Renal pelvis (tissue), 12 donors: ENCODE measurements around the gene NOA1. TPM values are rescaled to one million over a fixed set of nuclear protein-coding genes. Genes with fewer than 3 reads are reported as not detected.

Source experiments
- DNase-seq: peaks from one replicate; pipeline ENCODE4 v3.0.0-alpha.2; 2013
- long read RNA-seq, 16 experiments: transcript quantifications; one replicate each; lab custom pipeline, GENCODE V29; 2026
- polyA plus RNA-seq, 3 donors: library from polyadenylated mRNA; unstranded; fragments of 120-200 nt; gene quantifications; one replicate each; pipeline ENCODE4 v1.2.1, GENCODE V29; 2013; ENCODE audit not compliant: insufficient read length in 3 of 3

Gene NOA1
- polyA plus RNA-seq = 10 to 100 TPM; 21.8 to 23.5 (median 22.7) TPM
- long read RNA-seq, donor 1, transcript NOA1-201 (7 exons, 3,415 nt) = major isoform, 33 of 33 reads
- long read RNA-seq, donor 1, partial matches to known transcripts = 0 of 33 reads
- long read RNA-seq, donor 1, other reads (novel, unspliced or antisense) = 0 of 33 reads
- long read RNA-seq, donor 2, transcript NOA1-201 (7 exons, 3,415 nt) = major isoform, 25 of 25 reads
- long read RNA-seq, donor 2, partial matches to known transcripts = 0 of 25 reads
- long read RNA-seq, donor 2, other reads (novel, unspliced or antisense) = 0 of 25 reads
- long read RNA-seq, donor 3, transcript NOA1-201 (7 exons, 3,415 nt) = major isoform, 13 of 109 reads
- long read RNA-seq, donor 3, partial matches to known transcripts = 96 of 109 reads
- long read RNA-seq, donor 3, other reads (novel, unspliced or antisense) = 0 of 109 reads
- long read RNA-seq, donor 4, transcript NOA1-201 (7 exons, 3,415 nt) = major isoform, 21 of 132 reads
- long read RNA-seq, donor 4, partial matches to known transcripts = 111 of 132 reads
- long read RNA-seq, donor 4, other reads (novel, unspliced or antisense) = 0 of 132 reads
- long read RNA-seq, donor 5, transcript NOA1-201 (7 exons, 3,415 nt) = major isoform, 8 of 8 reads
- long read RNA-seq, donor 5, partial matches to known transcripts = 0 of 8 reads
- long read RNA-seq, donor 5, other reads (novel, unspliced or antisense) = 0 of 8 reads
- long read RNA-seq, donor 6, transcript NOA1-201 (7 exons, 3,415 nt) = major isoform, 31 of 31 reads
- long read RNA-seq, donor 6, partial matches to known transcripts = 0 of 31 reads
- long read RNA-seq, donor 6, other reads (novel, unspliced or antisense) = 0 of 31 reads
- long read RNA-seq, donor 7, transcript NOA1-201 (7 exons, 3,415 nt) = major isoform, 22 of 22 reads
- long read RNA-seq, donor 7, partial matches to known transcripts = 0 of 22 reads
- long read RNA-seq, donor 7, other reads (novel, unspliced or antisense) = 0 of 22 reads
- long read RNA-seq, donor 8, transcript NOA1-201 (7 exons, 3,415 nt) = major isoform, 8 of 48 reads
- long read RNA-seq, donor 8, partial matches to known transcripts = 40 of 48 reads
- long read RNA-seq, donor 8, other reads (novel, unspliced or antisense) = 0 of 48 reads
- long read RNA-seq, donor 9, transcript NOA1-201 (7 exons, 3,415 nt) = major isoform, 38 of 208 reads
- long read RNA-seq, donor 9, partial matches to known transcripts = 161 of 208 reads
- long read RNA-seq, donor 9, other reads (novel, unspliced or antisense) = 9 of 208 reads
- long read RNA-seq, donor 10, transcript NOA1-201 (7 exons, 3,415 nt) = major isoform, 24 of 31 reads
- long read RNA-seq, donor 10, partial matches to known transcripts = 7 of 31 reads
- long read RNA-seq, donor 10, other reads (novel, unspliced or antisense) = 0 of 31 reads
- long read RNA-seq, donor 11, transcript NOA1-201 (7 exons, 3,415 nt) = major isoform, 16 of 188 reads
- long read RNA-seq, donor 11, partial matches to known transcripts = 163 of 188 reads
- long read RNA-seq, donor 11, other reads (novel, unspliced or antisense) = 9 of 188 reads
- long read RNA-seq, donor 12, transcript NOA1-201 (7 exons, 3,415 nt) = major isoform, 25 of 36 reads
- long read RNA-seq, donor 12, partial matches to known transcripts = 11 of 36 reads
- long read RNA-seq, donor 12, other reads (novel, unspliced or antisense) = 0 of 36 reads
- long read RNA-seq, donor 13, transcript NOA1-201 (7 exons, 3,415 nt) = major isoform, 7 of 7 reads
- long read RNA-seq, donor 13, partial matches to known transcripts = 0 of 7 reads
- long read RNA-seq, donor 13, other reads (novel, unspliced or antisense) = 0 of 7 reads
- long read RNA-seq, donor 14, transcript NOA1-201 (7 exons, 3,415 nt) = major isoform, 26 of 41 reads
- long read RNA-seq, donor 14, partial matches to known transcripts = 15 of 41 reads
- long read RNA-seq, donor 14, other reads (novel, unspliced or antisense) = 0 of 41 reads
- long read RNA-seq, donor 15, transcript NOA1-201 (7 exons, 3,415 nt) = major isoform, 36 of 221 reads
- long read RNA-seq, donor 15, partial matches to known transcripts = 185 of 221 reads
- long read RNA-seq, donor 15, other reads (novel, unspliced or antisense) = 0 of 221 reads
- long read RNA-seq, donor 16, transcript NOA1-201 (7 exons, 3,415 nt) = major isoform, 21 of 21 reads
- long read RNA-seq, donor 16, partial matches to known transcripts = 0 of 21 reads
- long read RNA-seq, donor 16, other reads (novel, unspliced or antisense) = 0 of 21 reads

- peak; percentile 99 for DNase-seq
These were observed at the start of gene NOA1 for GRCh38 chr4:56977321-56978012. Gene NOA1 (minus strand): TSS chr4:56977606. CDS start chr4:56977585, 21 bp downstream.

- DNase-seq = no peak
These were observed 45.7 kb upstream of the NOA1 start for GRCh38 chr4:57023104-57023503.

DNA sequence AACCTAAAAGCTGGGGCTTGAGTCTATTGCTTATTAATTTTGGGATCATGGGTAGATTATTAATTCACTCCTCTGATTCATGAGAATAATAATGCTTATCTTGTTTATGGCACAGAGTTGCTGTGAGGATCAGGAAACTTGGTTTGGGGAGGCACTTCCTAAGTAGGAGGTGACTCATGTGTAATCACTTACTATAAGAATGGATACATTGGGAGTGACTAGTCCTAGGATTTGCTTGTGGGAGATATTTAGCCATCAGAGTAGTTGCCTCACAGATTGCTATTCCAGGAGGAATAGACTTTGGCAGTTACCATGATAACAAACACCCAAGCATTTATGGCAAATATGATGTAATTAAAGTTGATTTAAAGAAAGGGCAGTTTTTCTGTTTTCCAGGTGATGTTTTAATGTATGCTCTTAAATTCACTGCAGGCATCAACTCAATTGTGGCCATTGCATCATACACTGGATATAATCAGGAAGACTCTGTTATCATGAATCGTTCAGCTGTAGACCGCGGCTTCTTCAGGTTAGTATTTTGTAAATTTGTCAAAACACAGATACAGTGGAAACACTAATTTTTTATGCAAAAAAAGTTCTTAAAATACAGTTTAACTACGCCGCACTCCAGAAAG, 43.2 kb upstream of the NOA1 start:
- no peak for DNase-seq

DNA sequence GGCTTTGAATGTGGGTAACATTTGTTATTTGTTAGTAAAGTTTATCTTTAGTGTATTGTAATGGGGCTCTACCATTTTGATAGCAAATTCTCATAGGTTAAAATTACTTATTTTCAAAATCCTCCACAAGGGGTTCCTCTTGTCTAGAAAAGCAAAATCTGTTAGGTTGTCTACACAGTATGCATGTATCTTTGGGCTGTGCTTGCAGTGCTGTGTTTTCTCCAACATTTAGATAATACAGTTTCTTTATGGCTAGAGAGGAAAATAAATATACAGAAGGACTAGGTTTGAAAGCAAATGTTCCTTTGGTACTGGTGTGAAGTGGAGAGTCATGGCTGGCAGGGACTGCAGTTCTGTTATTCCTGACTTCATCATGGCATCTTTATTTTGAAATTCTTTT, 41.6 kb upstream of the NOA1 start:
- DNase-seq = no peak

DNA sequence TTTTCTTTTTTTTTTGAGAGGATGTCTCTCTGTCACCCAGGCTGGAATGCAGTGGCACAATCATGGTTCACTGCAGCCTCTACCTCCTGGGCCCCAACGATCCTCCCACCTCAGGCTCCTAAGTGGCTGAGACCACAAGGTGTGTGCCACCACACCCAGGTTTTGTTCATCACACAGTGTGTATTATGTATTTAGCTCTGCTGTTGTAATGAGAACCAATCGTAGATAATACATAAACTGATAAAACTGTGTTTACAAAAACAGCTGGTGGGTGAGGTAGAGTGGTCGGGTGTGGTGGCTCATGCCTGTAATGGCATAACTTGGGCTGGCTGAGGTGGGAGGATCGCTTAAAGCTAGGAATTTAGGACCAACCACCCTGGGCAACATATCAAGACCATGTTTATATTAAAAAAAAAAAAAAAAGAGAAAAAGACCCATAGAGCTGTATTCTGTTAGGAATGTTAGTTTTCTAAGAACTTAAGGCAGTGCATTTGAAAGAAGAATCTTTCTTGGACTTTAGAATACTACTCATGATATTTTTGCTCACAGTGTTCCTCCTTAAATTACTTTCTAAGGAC, 36.2 kb upstream of the NOA1 start:
- DNase-seq = no peak

DNA sequence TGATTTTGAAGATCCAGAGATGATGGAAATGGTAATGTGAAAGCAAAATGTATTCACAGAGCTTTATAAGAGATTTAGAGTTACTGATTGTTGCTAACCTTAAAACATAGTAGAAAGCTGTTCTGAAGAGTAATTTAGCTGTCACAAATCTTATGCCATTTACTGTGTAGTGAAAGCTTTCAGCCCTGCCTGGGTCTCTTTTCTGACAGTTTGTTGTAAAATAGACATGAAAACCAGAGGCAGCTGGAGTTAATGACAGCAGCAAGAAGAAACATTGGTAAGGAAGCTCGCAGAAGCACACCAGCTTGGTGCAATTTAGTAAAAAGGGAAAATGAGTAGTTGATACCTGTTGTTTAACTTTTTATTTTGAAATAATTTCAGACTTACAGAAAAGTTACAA, 22.3 kb upstream of the NOA1 start:
- DNase-seq = no peak

DNA sequence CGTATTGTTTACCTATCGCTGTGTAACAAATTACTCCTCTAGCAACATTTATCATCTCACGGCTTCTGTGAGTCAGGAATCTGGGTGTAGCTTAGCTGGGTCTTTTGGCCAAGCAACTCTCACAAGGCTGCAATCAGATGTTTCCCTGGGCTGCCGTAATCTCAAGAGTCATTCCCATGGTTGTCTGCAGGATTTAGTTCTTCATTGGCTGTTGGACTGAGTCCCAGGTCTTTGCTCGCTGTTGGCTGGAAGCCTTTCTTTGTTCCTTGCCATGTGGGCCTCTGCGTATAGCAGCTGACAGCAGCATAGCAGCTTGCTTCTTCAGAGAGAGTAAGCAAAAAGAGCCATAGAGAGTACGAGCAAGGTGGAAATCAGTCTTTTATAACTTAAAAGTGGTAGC, 18.1 kb upstream of the NOA1 start:
- peak; percentile 42 for DNase-seq

DNA sequence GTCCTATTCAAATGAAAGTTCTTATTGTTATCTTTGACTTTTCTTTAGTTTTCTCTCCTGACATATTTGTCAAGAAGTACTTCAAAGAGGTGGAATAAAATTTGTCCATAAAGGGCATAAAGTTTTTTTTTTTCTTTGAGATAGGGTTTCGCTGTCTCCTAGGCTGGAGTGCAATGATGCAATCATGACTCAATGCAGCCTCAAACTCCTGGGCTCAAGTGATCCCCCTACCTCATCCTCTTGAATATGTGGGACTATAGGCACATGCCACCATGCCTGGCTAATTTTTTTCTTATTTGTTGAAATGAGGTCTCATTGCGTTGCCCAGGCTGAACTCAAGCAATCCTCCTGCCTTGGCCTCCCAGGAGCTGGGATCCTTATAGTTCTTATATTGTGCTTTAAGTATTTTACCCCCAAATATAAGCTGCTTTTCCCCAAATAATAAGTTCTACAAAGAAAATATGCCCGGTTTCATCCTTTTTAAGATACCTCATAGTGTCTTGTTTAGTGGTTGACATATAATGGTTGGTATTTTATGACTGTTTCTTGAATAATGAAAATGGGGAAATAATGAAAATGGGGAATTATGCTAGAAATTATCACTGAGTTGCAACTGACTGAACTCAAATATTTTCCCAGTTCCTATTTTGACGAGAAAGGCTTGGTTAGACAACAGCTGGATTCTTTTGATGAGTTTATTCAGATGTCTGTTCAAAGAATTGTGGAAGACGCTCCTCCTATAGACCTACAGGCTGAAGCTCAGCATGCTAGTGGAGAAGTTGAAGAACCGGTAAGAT, 12.9 kb upstream of the NOA1 start:
- no peak for DNase-seq

DNA sequence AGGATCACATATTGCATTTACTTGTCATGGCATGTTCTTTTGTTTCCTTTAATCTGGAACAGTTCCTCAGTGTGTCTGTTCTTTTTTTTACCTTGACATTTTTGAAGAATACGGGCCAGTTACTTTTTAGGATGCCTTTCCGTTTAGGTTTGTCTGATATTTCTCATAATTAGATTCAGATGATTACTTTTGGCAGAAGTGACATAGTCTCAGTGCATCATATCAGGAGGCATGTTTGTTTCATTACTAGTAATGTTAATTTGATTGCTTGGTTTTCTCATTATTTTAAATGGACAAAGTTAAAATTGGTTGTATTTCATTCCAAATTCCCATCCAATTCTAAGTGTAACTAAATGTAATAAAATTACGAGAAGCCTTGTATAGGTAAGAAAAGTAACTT, 9.5 kb upstream of the NOA1 start:
- DNase-seq = no peak

DNA sequence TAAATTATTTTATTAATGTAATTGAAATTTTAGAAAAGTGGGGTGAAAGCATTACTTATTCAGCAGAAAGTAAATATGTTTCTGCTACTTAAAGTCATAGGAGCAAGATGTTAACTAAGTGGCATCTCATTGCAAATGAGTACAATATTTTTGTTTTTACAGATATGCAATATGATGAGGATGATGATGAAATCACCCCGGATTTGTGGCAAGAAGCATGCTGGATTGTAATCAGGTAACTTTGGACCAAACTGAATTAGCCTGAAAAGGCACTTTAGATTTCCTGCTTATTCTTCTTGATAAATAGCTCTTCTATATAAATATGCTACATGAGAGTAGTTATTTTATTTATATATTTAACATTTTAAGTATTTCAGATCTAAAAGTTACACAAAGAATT, 8.8 kb upstream of the NOA1 start:
- no peak for DNase-seq

DNA sequence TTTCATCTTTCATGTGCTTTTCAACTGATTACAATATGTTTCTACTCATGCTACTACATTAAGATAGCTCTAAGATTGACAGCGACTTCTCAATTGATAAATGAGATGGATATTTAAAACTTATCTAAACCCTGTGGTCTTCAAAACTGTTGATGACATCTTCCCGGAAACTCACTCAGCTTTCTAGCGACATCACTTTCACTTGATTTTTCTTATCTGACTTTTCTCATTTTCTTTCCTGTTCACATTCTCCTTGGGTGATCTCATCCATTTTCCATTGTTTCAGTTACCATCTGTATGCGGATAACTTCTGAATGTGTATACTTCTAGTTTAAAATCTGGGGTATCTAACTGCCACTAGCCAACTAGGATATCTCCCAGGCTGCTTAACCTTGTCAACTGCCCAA, 4.4 kb upstream of the NOA1 start:
- no peak for DNase-seq

DNA sequence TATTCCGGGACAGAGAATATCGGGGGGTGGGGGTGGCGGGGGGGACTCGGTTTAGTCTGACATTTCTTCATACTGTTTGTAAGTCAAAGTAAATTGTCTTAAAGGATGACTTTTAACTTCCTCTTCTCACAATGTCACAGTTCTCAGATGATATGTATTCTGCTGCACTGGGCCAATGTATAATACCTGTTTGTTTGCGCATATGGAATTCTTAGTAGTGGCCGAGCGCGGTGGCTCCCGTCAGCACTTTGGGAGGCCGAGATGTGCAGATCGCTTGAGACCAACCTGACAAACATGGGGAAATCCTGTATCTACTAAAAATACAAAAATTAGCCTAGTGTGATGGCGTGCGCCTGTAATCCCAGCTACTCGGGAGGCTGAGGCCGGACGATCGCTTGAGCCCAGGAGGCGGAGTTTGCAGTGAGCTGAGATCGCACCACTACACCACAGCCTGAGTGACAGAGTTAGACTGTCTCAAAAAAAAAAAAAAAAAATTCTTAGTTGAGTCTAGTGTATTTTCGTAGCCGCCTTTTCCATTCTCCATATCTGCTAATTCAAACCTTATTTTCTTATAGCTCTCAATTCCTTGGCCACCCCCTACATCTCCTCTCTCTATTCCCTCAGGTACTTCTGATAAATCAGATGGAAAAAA, 2.1 kb upstream of the NOA1 start:
- no peak for DNase-seq

DNA sequence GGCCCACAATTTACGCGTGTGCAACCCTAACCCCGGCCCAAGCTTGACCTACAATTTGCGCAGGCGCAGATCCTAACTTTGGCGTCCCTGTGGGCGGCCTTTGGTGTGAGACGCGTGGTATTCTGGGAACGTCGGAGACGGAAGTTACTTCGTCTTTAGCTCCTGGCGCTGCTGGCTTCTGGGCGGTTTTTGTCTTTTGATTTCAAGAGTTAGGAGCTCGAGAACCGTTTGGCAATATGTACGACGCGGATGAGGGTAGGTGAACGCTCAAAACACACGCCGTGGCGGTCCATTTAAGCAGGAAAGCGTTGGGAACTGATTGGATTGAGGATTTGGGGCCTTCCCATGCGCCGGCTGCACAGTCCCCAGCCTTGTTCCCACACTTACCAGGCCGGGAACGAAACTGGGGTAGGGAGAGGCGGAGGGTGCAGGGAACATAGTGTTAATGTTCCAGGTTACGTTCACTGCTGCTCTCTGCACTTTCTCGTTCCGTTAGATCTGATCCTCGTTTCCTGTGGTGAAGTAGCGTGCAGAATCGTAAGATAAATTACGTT, 1.4 kb upstream of the NOA1 start, which contains the start of gene POLR2B:
Gene POLR2B (plus strand): TSS at position 147 of the 554 bp plus-strand sequence. CDS start 90 bp downstream, at position 237.
- DNase-seq = peak; percentile 93

DNA sequence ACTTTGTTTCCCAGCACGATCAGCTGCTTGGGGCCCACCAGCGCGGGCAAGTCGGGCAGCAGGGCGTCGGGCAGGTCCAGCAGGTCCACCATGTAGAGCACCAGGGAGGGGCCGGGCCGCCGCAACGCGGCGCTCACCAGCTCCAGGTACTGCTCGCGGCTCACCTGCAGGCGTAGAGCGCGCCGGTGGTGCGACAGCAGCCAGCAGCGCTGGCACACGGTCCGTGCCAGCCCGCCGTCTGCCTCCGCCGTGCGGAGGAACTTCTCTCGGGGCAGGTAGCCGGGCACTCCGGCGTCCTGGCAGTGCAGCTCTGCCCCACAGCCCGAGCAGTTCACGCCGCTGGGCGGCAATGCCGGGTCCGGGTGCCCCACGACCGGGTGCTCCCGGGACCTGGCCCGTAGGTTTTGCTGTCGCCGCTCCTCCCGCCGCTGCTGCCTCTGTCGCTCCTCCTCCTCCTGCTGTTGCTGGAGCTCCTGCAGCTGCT, 527 bp downstream of the NOA1 start:
- DNase-seq = peak; percentile 42

GRCh38 chr4:56976283-56976836, 1.0 kb downstream of the NOA1 start:
- DNase-seq = no peak

GRCh38 chr4:56973336-56973735, 4.1 kb downstream of the NOA1 start:
- no peak for DNase-seq
